ENCODE results near the gene PCSK6.

DNA sequence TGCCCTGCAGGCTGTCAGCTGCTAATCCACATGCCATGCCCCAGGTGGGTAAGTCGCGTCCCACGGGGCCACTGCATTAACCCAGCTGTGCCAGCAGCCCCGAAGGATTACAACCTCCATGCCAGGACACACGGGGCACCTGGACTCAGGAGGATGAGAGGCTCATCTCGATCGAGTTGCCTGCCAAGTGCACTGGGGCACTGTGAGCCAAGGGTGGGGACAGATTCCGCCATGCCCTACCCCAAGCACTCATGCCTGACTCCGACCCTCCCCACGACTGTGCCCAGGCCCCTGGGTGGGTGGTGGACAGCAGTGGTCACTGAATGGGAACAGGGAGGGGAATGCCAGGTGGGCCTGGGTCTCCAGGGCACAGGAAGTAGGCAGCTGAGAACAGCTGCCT is 173.8 kb downstream of the PCSK6 start:
- TF ChIP-seq ZBTB7A (IDR thresholded peaks at IDR 0.05; ENCODE audit: low read depth) (no peak), TCF12 (IDR thresholded peaks at IDR 0.05; ENCODE audit: low read depth) (no peak), EP300 (IDR thresholded peaks at IDR 0.05; ENCODE audit: borderline replicate concordance) (no peak), RAD21 (IDR thresholded peaks at IDR 0.05; ENCODE audit: low read depth) (no peak), TAF1 (IDR thresholded peaks at IDR 0.05; ENCODE audit: low read depth) (no peak), CEBPB (IDR thresholded peaks at IDR 0.05) (no peak), YY1 (IDR thresholded peaks at IDR 0.05; ENCODE audit: low read depth) (no peak)
- TF ChIP-seq, protein P1, sequence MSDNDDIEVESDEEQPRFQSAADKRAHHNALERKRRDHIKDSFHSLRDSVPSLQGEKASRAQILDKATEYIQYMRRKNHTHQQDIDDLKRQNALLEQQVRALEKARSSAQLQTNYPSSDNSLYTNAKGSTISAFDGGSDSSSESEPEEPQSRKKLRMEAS (IDR thresholded peaks at IDR 0.05), result no peak

Data from Ishikawa (cell line).